Progenitor cell of endocrine pancreas (in vitro differentiated cells): ENCODE results near the gene NTF4. TPM values are rescaled to one million over a fixed set of nuclear protein-coding genes. Genes with fewer than 3 reads are reported as not detected.

ENCODE experiments used
- DNase-seq: peaks from one replicate; pipeline ENCODE4 v3.0.0; 2021; ENCODE audit warnings: low spot score; ENCODE audit not compliant: unreplicated experiment
- H3K27ac Mint-ChIP-seq: 2 replicates; pipeline ENCODE4 v1.8.0; 2021; ENCODE audit warnings: mild to moderate bottlenecking, moderate library complexity, mixed read lengths
- H3K27me3 Mint-ChIP-seq: 2 replicates; pipeline ENCODE4 v1.8.0; 2021; ENCODE audit warnings: mixed read lengths
- H3K36me3 Mint-ChIP-seq: 2 replicates; pipeline ENCODE4 v1.8.0; 2022; ENCODE audit warnings: mixed read lengths; ENCODE audit not compliant: insufficient read depth
- H3K4me1 Mint-ChIP-seq: 2 replicates; pipeline ENCODE4 v1.8.0; 2021; ENCODE audit warnings: low read depth, mixed read lengths
- H3K4me3 Mint-ChIP-seq: 2 replicates; pipeline ENCODE4 v1.8.0; 2021; ENCODE audit warnings: low read depth, mild to moderate bottlenecking, moderate library complexity, mixed read lengths
- H3K9me3 Mint-ChIP-seq: 2 replicates; pipeline ENCODE4 v1.8.0; 2021; ENCODE audit warnings: low read depth, mixed read lengths
- CTCF ChIP-seq: fragments of 200-600 bp; sonication (generic); IDR thresholded peaks from one replicate; pipeline ENCODE4 v1.5.0; 2021; ENCODE audit warnings: antibody characterized with exemption, mild to moderate bottlenecking; ENCODE audit not compliant: unreplicated experiment
- total RNA-seq: library from RNA; stranded (reverse); gene quantifications from 2 replicates; pipeline ENCODE4 v1.2.1, GENCODE V29; 2021

Gene NTF4
- total RNA-seq, 1 donor from 2014 or later = 0.91 TPM

GRCh38 chr19:49067554-49067953 is 2.9 kb upstream of the NTF4 start:
- Mint-ChIP-seq H3K27ac (no peak overlapping the region), H3K27me3 (peaks cover 68% of the 10 kb centered on the region), H3K9me3 (peaks cover 8% of the 10 kb centered on the region), H3K4me3 (no peak overlapping the region), H3K4me1 (peaks cover 4% of the 10 kb centered on the region), H3K36me3 (no peaks in the 10 kb centered on the region)
- no peak for TF ChIP-seq CTCF
- DNase-seq = no peak

- Mint-ChIP-seq H3K27ac (no peak overlapping the region), H3K36me3 (no peaks in the 10 kb centered on the region), H3K27me3 (peaks cover 61% of the 10 kb centered on the region), H3K9me3 (peaks cover 8% of the 10 kb centered on the region), H3K4me3 (no peak overlapping the region), H3K4me1 (peaks cover 4% of the 10 kb centered on the region)
- DNase-seq = no peak
- TF ChIP-seq CTCF = no peak
Observed at GRCh38 chr19:49065905-49066512, 1.4 kb upstream of the NTF4 start.

- Mint-ChIP-seq H3K4me3 (peak overlapping the region; percentile 41), H3K9me3 (no peaks in the 10 kb centered on the region), H3K36me3 (no peaks in the 10 kb centered on the region), H3K4me1 (peaks cover 4% of the 10 kb centered on the region), H3K27ac (no peak overlapping the region), H3K27me3 (peaks cover 61% of the 10 kb centered on the region)
- no peak for TF ChIP-seq CTCF
- DNase-seq = no peak
Observed at GRCh38 chr19:49064029-49064629, 489 bp downstream of the NTF4 start.

GRCh38 chr19:49061445-49061844 is 3.2 kb downstream of the NTF4 start:
- Mint-ChIP-seq H3K4me1 (peaks cover 8% of the 10 kb centered on the region), H3K4me3 (no peak overlapping the region), H3K27me3 (peaks cover 65% of the 10 kb centered on the region), H3K27ac (no peak overlapping the region), H3K36me3 (no peaks in the 10 kb centered on the region), H3K9me3 (no peaks in the 10 kb centered on the region)
- DNase-seq = no peak
- no peak for TF ChIP-seq CTCF

GRCh38 chr19:49061000-49061399 is 3.6 kb downstream of the NTF4 start:
- peaks cover 8% of the 10 kb centered on the region for H3K4me1 Mint-ChIP-seq
- no peak for TF ChIP-seq CTCF
- H3K4me3 Mint-ChIP-seq = no peak overlapping the region
- H3K27me3 Mint-ChIP-seq = peaks cover 65% of the 10 kb centered on the region
- H3K36me3 Mint-ChIP-seq = no peaks in the 10 kb centered on the region
- no peaks in the 10 kb centered on the region for H3K9me3 Mint-ChIP-seq
- DNase-seq = no peak
- no peak overlapping the region for H3K27ac Mint-ChIP-seq
